CD4-positive, CD25-positive, alpha-beta regulatory T cell (primary cell): ENCODE measurements around the gene MMP14. TPM values are rescaled to one million over a fixed set of nuclear protein-coding genes. Genes with fewer than 3 reads are reported as not detected.
A peak's percentile ranks its signal among the peaks of the same experiment; 100 is the strongest.

Experiments used
- ATAC-seq, 2 donors: fragments of 150-1000 bp; cut with Tn5 transposase; one replicate each; pipeline ENCODE4 v1.10.0; 2021; ENCODE audit warnings: low read depth in 2 of 2, moderate number of reproducible peaks in 2 of 2, moderate library complexity in 1 of 2
- DNase-seq, 3 donors: peaks; one replicate each; pipeline versions ENCODE4 v3.0.0 to v3.0.0-alpha.2; 2012 to 2022; ENCODE audit warnings: mixed read lengths in 1 of 3
- H3K27ac ChIP-seq: one replicate; pipeline ENCODE4 v1.7.0; 2013; ENCODE audit warnings: mild to moderate bottlenecking, low read length; ENCODE audit not compliant: insufficient read depth, poor library complexity, severe bottlenecking
- H3K27me3 ChIP-seq: one replicate; pipeline ENCODE4 v1.7.0; 2013; ENCODE audit warnings: low read length; ENCODE audit not compliant: control insufficient read depth, insufficient read depth
- H3K36me3 ChIP-seq: one replicate; pipeline ENCODE4 v1.7.0; 2013; ENCODE audit warnings: mild to moderate bottlenecking, low read length, moderate library complexity; ENCODE audit not compliant: control insufficient read depth, insufficient read depth
- H3K4me1 ChIP-seq: 2 replicates; pipeline ENCODE4 v1.7.0; 2013; ENCODE audit warnings: mild to moderate bottlenecking, low read length; ENCODE audit not compliant: insufficient read depth, control insufficient read depth, poor library complexity, severe bottlenecking
- H3K4me3 ChIP-seq: one replicate; pipeline ENCODE4 v1.7.0; 2013; ENCODE audit warnings: low read depth, mild to moderate bottlenecking, low read length, moderate library complexity
- H3K9me3 ChIP-seq, 2 experiments: 1 replicate in 1 of 2; 2 replicates in 1 of 2; pipeline ENCODE4 v1.7.0; 2013; ENCODE audit warnings: low read length in 2 of 2, mild to moderate bottlenecking in 1 of 2, moderate library complexity in 1 of 2; ENCODE audit not compliant: control insufficient read depth in 2 of 2
- H3K27ac Mint-ChIP-seq, 3 donors: one replicate each; pipeline ENCODE4 v1.8.0; 2020 to 2022; ENCODE audit warnings: mild to moderate bottlenecking in 3 of 3, mixed read lengths in 3 of 3, moderate library complexity in 2 of 3
- H3K27me3 Mint-ChIP-seq: one replicate; pipeline ENCODE4 v1.8.0; 2022; ENCODE audit warnings: mild to moderate bottlenecking, mixed read lengths
- H3K36me3 Mint-ChIP-seq: one replicate; pipeline ENCODE4 v1.8.0; 2020; ENCODE audit warnings: mixed read lengths
- H3K4me1 Mint-ChIP-seq, 4 donors: one replicate each; pipeline ENCODE4 v1.8.0; 2020 to 2022; ENCODE audit warnings: mixed read lengths in 4 of 4, mild to moderate bottlenecking in 1 of 4
- H3K4me3 Mint-ChIP-seq, 4 donors: one replicate each; pipeline ENCODE4 v1.8.0; 2020 to 2022; ENCODE audit warnings: mild to moderate bottlenecking in 4 of 4, mixed read lengths in 4 of 4, moderate library complexity in 3 of 4
- H3K9me3 Mint-ChIP-seq, 7 donors: one replicate each; pipeline ENCODE4 v1.8.0; 2020 to 2022; ENCODE audit warnings: mixed read lengths in 7 of 7, mild to moderate bottlenecking in 3 of 7, moderate library complexity in 2 of 7
- polyA plus RNA-seq, 4 donors: library from polyadenylated mRNA; unstranded; fragments of 300-500 nt; fragmentation: Illumina TruSeq; gene quantifications; one replicate each; pipeline ENCODE4 v1.2.3, GENCODE V29; 2021
- total RNA-seq: library from RNA; stranded (reverse); gene quantifications from one replicate; pipeline ENCODE4 v1.2.3, GENCODE V29; 2022

The MMP14 gene
- total and polyA plus RNA-seq, 5 donors from 2014 or later = 1.0 TPM; not detected in 4

- Mint-ChIP-seq H3K9me3 (no peaks in the 10 kb centered on the region), H3K27me3 (peaks cover 25% of the 10 kb centered on the region), H3K4me3 (peak overlapping the region in 1 of 4 donors; percentile 50), H3K27ac (no peak overlapping the region), H3K36me3 (peaks cover 12% of the 10 kb centered on the region), H3K4me1 (peaks cover 0 to 23% (median 1%) of the 10 kb centered on the region in 4 donors)
- Histone ChIP-seq H3K4me1 (peaks cover 11% of the 10 kb centered on the region), H3K9me3 (no peaks in the 10 kb centered on the region), H3K4me3 (no peak overlapping the region), H3K27ac (no peak overlapping the region), H3K27me3 (no peaks in the 10 kb centered on the region), H3K36me3 (peaks cover 2% of the 10 kb centered on the region)
- ATAC-seq (no peak), DNase-seq (no peak)
These were observed 2.9 kb downstream of the MMP14 start for GRCh38 chr14:22839159-22839779.

- Histone ChIP-seq H3K9me3 (no peaks in the 10 kb centered on the region), H3K4me3 (no peak overlapping the region), H3K27me3 (no peaks in the 10 kb centered on the region), H3K27ac (no peak overlapping the region), H3K36me3 (no peaks in the 10 kb centered on the region), H3K4me1 (peaks cover 11% of the 10 kb centered on the region)
- Mint-ChIP-seq H3K36me3 (no peaks in the 10 kb centered on the region), H3K9me3 (no peaks in the 10 kb centered on the region), H3K27ac (no peak overlapping the region), H3K4me3 (no peak overlapping the region), H3K4me1 (peaks cover 0 to 13% (median 0%) of the 10 kb centered on the region in 4 donors), H3K27me3 (peaks cover 29% of the 10 kb centered on the region)
- DNase-seq (no peak), ATAC-seq (no peak)
These were observed 4.9 kb downstream of the MMP14 start for GRCh38 chr14:22841311-22841710.

- Histone ChIP-seq H3K36me3 (no peaks in the 10 kb centered on the region), H3K27ac (no peak overlapping the region), H3K4me1 (peaks cover 11% of the 10 kb centered on the region), H3K9me3 (no peaks in the 10 kb centered on the region), H3K27me3 (no peaks in the 10 kb centered on the region), H3K4me3 (no peak overlapping the region)
- Mint-ChIP-seq H3K36me3 (no peaks in the 10 kb centered on the region), H3K4me1 (peaks cover 0 to 11% (median 0%) of the 10 kb centered on the region in 4 donors), H3K27me3 (peaks cover 30% of the 10 kb centered on the region), H3K27ac (peak overlapping the region in 1 of 3 donors; percentile 39), H3K4me3 (no peak overlapping the region), H3K9me3 (no peaks in the 10 kb centered on the region)
- DNase-seq = no peak
- ATAC-seq = no peak
These were observed 5.4 kb downstream of the MMP14 start for GRCh38 chr14:22841769-22842168.

- ATAC-seq (no peak), DNase-seq (no peak)
- peak overlapping the region in 1 of 3 donors; percentile 59 for H3K27ac Mint-ChIP-seq
- H3K4me1 Mint-ChIP-seq = peaks cover 0 to 5% (median 0%) of the 10 kb centered on the region in 4 donors
- H3K4me1 ChIP-seq = peaks cover 5% of the 10 kb centered on the region
- H3K27ac ChIP-seq = no peak overlapping the region
- H3K4me3 Mint-ChIP-seq = no peak overlapping the region
- no peaks in the 10 kb centered on the region for H3K36me3 Mint-ChIP-seq
- H3K4me3 ChIP-seq = no peak overlapping the region
- H3K27me3 ChIP-seq = no peaks in the 10 kb centered on the region
- no peaks in the 10 kb centered on the region for H3K36me3 ChIP-seq
- peaks cover 30% of the 10 kb centered on the region for H3K27me3 Mint-ChIP-seq
- no peaks in the 10 kb centered on the region for H3K9me3 ChIP-seq
- H3K9me3 Mint-ChIP-seq = no peaks in the 10 kb centered on the region
These were observed 6.1 kb downstream of the MMP14 start for GRCh38 chr14:22842211-22843122.

- no peaks in the 10 kb centered on the region for H3K27me3 ChIP-seq
- Mint-ChIP-seq H3K27ac (peak overlapping the region in 1 of 3 donors; percentile 82), H3K27me3 (peaks cover 25% of the 10 kb centered on the region)
These were observed 6.9 kb downstream of the MMP14 start for GRCh38 chr14:22843123-22843925.

GRCh38 chr14:22844221-22845102 is 8.1 kb downstream of the MMP14 start:
- no peak for DNase-seq
- peak overlapping the region in 1 of 3 donors; percentile 26 for H3K27ac Mint-ChIP-seq
- H3K4me3 Mint-ChIP-seq = no peak overlapping the region

More at GRCh38 chr14:22843123-22843925, 6.9 kb downstream of the MMP14 start:
- Mint-ChIP-seq H3K9me3 (no peaks in the 10 kb centered on the region), H3K36me3 (no peaks in the 10 kb centered on the region), H3K4me1 (peaks cover 0 to 3% (median 0%) of the 10 kb centered on the region in 4 donors), H3K4me3 (no peak overlapping the region)
- Histone ChIP-seq H3K9me3 (no peaks in the 10 kb centered on the region), H3K27ac (no peak overlapping the region), H3K4me3 (no peak overlapping the region), H3K4me1 (no peaks in the 10 kb centered on the region), H3K36me3 (no peaks in the 10 kb centered on the region)
- ATAC-seq (no peak), DNase-seq (no peak)

GRCh38 chr14:22845103-22845394 is 8.7 kb downstream of the MMP14 start:
- H3K36me3 Mint-ChIP-seq = no peaks in the 10 kb centered on the region
- no peak overlapping the region for H3K4me3 ChIP-seq
- H3K27me3 Mint-ChIP-seq = peaks cover 20% of the 10 kb centered on the region
- no peaks in the 10 kb centered on the region for H3K4me1 ChIP-seq
- H3K27ac Mint-ChIP-seq = no peak overlapping the region
- H3K36me3 ChIP-seq = no peaks in the 10 kb centered on the region
- no peaks in the 10 kb centered on the region for H3K27me3 ChIP-seq
- peaks cover 0 to 2% (median 0%) of the 10 kb centered on the region in 7 donors for H3K9me3 Mint-ChIP-seq
- ATAC-seq (no peak), DNase-seq (no peak)
- no peak overlapping the region for H3K27ac ChIP-seq
- H3K4me1 Mint-ChIP-seq = no peaks in the 10 kb centered on the region
- no peaks in the 10 kb centered on the region for H3K9me3 ChIP-seq
- no peak overlapping the region for H3K4me3 Mint-ChIP-seq

More at GRCh38 chr14:22844221-22845102, 8.1 kb downstream of the MMP14 start:
- H3K9me3 ChIP-seq = no peaks in the 10 kb centered on the region
- no peaks in the 10 kb centered on the region for H3K4me1 ChIP-seq
- H3K36me3 Mint-ChIP-seq = no peaks in the 10 kb centered on the region
- no peak overlapping the region for H3K4me3 ChIP-seq
- ATAC-seq = no peak
- H3K4me1 Mint-ChIP-seq = no peaks in the 10 kb centered on the region
- no peaks in the 10 kb centered on the region for H3K27me3 ChIP-seq
- no peaks in the 10 kb centered on the region for H3K36me3 ChIP-seq
- H3K9me3 Mint-ChIP-seq = no peaks in the 10 kb centered on the region
- peaks cover 23% of the 10 kb centered on the region for H3K27me3 Mint-ChIP-seq
- no peak overlapping the region for H3K27ac ChIP-seq
